HEK293T (cell line): ENCODE data around the gene DDX56.

Experiments
- BHLHE40 ChIP-seq: fragments of 450-650 bp; IDR thresholded peaks from 2 replicates; pipeline ENCODE4 v1.6.1; 2016; ENCODE audit warnings: mild to moderate bottlenecking, moderate library complexity, borderline replicate concordance
- FOXK2 ChIP-seq: fragments of 450-650 bp; IDR thresholded peaks from 2 replicates; pipeline ENCODE4 v1.6.1; 2016; ENCODE audit warnings: mild to moderate bottlenecking
- FOXM1 ChIP-seq: fragments of 450-650 bp; IDR thresholded peaks from 2 replicates; pipeline ENCODE4 v1.6.1; 2017; ENCODE audit warnings: mild to moderate bottlenecking, borderline replicate concordance
- HDGF ChIP-seq: fragments of 450-650 bp; IDR thresholded peaks from 2 replicates; pipeline ENCODE4 v1.6.1; 2017; ENCODE audit warnings: antibody characterized with exemption, borderline replicate concordance
- L3MBTL2 ChIP-seq: fragments of 450-650 bp; conservative IDR thresholded peaks from 2 replicates; pipeline ENCODE4 v1.6.1; 2016; ENCODE audit warnings: mild to moderate bottlenecking
- LEF1 ChIP-seq: fragments of 450-650 bp; IDR thresholded peaks from 2 replicates; pipeline ENCODE4 v1.6.1; 2017; ENCODE audit warnings: mild to moderate bottlenecking, borderline replicate concordance
- SP1 ChIP-seq: fragments of 450-650 bp; IDR thresholded peaks from 2 replicates; pipeline ENCODE4 v1.6.1; 2017
- ZNF384 ChIP-seq: fragments of 450-650 bp; IDR thresholded peaks from 2 replicates; pipeline ENCODE4 v1.6.1; 2016

DNA sequence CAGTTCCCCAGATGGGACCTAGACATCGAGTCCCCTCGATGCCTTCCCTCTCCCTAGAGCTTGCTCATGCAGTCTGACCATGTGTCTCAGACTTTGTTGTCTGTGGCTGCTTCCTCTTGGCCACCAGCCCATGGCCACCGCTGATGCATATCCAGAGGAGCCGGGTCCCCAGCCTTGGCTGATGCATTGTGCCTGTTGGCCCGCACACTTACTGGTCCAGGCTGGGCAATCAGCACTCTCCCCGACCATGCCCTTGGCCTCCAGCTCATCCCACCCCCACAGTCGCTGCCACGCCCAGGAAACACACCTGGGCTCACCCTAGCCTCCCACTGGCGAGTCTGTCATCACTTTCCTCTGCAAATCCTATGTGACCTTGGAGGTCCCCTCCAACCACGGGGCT lies 42.7 kb downstream of the DDX56 start:
- TF ChIP-seq BHLHE40 (no peak), LEF1 (no peak), ZNF384 (no peak), FOXM1 (no peak), FOXK2 (no peak), L3MBTL2 (no peak), HDGF (no peak), SP1 (no peak)
